Neural cell (in vitro differentiated cells): ENCODE results near the gene CANT1. TPM values are rescaled to one million over a fixed set of nuclear protein-coding genes. Genes with fewer than 3 reads are reported as not detected.

Experiments
- H2AFZ ChIP-seq: fragments of 200-600, 300-800 bp; sonication (generic), shearing (Covaris generic); 2 replicates; pipeline ENCODE4 v1.6.0; 2014; ENCODE audit warnings: low read depth, mild to moderate bottlenecking, antibody characterized with exemption, low read length, moderate library complexity
- H3F3A ChIP-seq: fragments of 200-600 bp; shearing (Covaris generic); 2 replicates; pipeline ENCODE4 v1.6.1; 2016; ENCODE audit warnings: mild to moderate bottlenecking, moderate library complexity, mixed read lengths, antibody characterized with exemption, low read length; ENCODE audit not compliant: insufficient read depth, poor library complexity, severe bottlenecking
- H3K27ac ChIP-seq: fragments of 200-600, 300-800 bp; sonication (generic), shearing (Covaris generic); 2 replicates; pipeline ENCODE4 v1.5.1; 2014; ENCODE audit warnings: mild to moderate bottlenecking, low read length, moderate library complexity
- H3K27me3 ChIP-seq: fragments of 300-800, 200-600 bp; sonication (generic), shearing (Covaris generic); 2 replicates; pipeline ENCODE4 v1.6.0; 2014; ENCODE audit warnings: mild to moderate bottlenecking, low read depth, low read length, moderate library complexity; ENCODE audit not compliant: insufficient read depth
- H3K36me3 ChIP-seq: fragments of 300-800, 200-600 bp; sonication (generic), shearing (Covaris generic); 2 replicates; pipeline ENCODE4 v1.5.1; 2014; ENCODE audit warnings: mild to moderate bottlenecking, antibody characterized with exemption, low read length, moderate library complexity; ENCODE audit not compliant: insufficient read depth
- H3K4me2 ChIP-seq: fragments of 300-800, 200-600 bp; sonication (generic), shearing (Covaris generic); 2 replicates; pipeline ENCODE4 v1.6.0; 2014; ENCODE audit warnings: mild to moderate bottlenecking, low read length
- H3K4me3 ChIP-seq: fragments of 300-800, 200-600 bp; sonication (generic), shearing (Covaris generic); 2 replicates; pipeline ENCODE4 v1.5.1; 2014; ENCODE audit warnings: mild to moderate bottlenecking, low read length, moderate library complexity
- H3K79me2 ChIP-seq: fragments of 200-600 bp; shearing (Covaris generic); replicated peaks from 2 replicates; pipeline ENCODE4 v1.6.0; 2014; ENCODE audit warnings: mild to moderate bottlenecking, low read length, moderate library complexity; ENCODE audit not compliant: insufficient read depth
- H3K9ac ChIP-seq: fragments of 300-800, 200-600 bp; sonication (generic), shearing (Covaris generic); 2 replicates; pipeline ENCODE4 v1.6.1; 2016; ENCODE audit warnings: mild to moderate bottlenecking, low read length, mixed read lengths
- H3K9me2 ChIP-seq: fragments of 200-600 bp; shearing (Covaris generic); 2 replicates; pipeline ENCODE4 v1.6.1; 2016; ENCODE audit warnings: mild to moderate bottlenecking, low read length, mixed read lengths; ENCODE audit not compliant: insufficient read depth
- H3K9me3 ChIP-seq: fragments of 200-600, 300-800 bp; sonication (generic), shearing (Covaris generic); 2 replicates; pipeline ENCODE4 v1.6.1; 2016; ENCODE audit warnings: mild to moderate bottlenecking, mixed run types, low read length, moderate library complexity, mixed read lengths
- H4K20me1 ChIP-seq: fragments of 200-600 bp; shearing (Covaris generic); 2 replicates; pipeline ENCODE4 v1.6.1; 2016; ENCODE audit warnings: mild to moderate bottlenecking, mixed run types; ENCODE audit not compliant: insufficient read depth
- EP300 ChIP-seq: fragments of 450-650 bp; conservative IDR thresholded peaks from 2 replicates; pipeline ENCODE4 v1.6.1; 2014; ENCODE audit warnings: antibody characterized with exemption, mild to moderate bottlenecking, moderate library complexity; ENCODE audit not compliant: poor library complexity, severe bottlenecking
- EZH2 ChIP-seq: fragments of 200-600, 300-800 bp; shearing (Covaris generic), sonication (generic); IDR thresholded peaks from 2 replicates; pipeline ENCODE4 v1.6.1; 2014; ENCODE audit warnings: antibody characterized with exemption, low read length, borderline replicate concordance, mild to moderate bottlenecking; ENCODE audit not compliant: insufficient read depth, poor library complexity, severe bottlenecking
- MXI1 ChIP-seq: fragments of 450-650 bp; conservative IDR thresholded peaks from 2 replicates; pipeline ENCODE4 v1.6.1; 2014; ENCODE audit warnings: antibody characterized with exemption, mild to moderate bottlenecking; ENCODE audit not compliant: poor library complexity, severe bottlenecking
- POLR2AphosphoS5 ChIP-seq: IDR thresholded peaks from 2 replicates; pipeline ENCODE4 v1.6.1; 2012
- RAD21 ChIP-seq: fragments of 450-650 bp; conservative IDR thresholded peaks from 2 replicates; pipeline ENCODE4 v1.6.1; 2014; ENCODE audit warnings: antibody characterized with exemption, mild to moderate bottlenecking, moderate library complexity
- SMC3 ChIP-seq: fragments of 450-650 bp; conservative IDR thresholded peaks from 2 replicates; pipeline ENCODE4 v1.6.1; 2014; ENCODE audit warnings: antibody characterized with exemption, mild to moderate bottlenecking, moderate library complexity; ENCODE audit not compliant: poor library complexity
- TAF1 ChIP-seq: IDR thresholded peaks from 2 replicates; pipeline ENCODE4 v1.6.1; 2012; ENCODE audit warnings: low read depth
- polyA plus RNA-seq: library from polyadenylated mRNA; depleted of rRNA; stranded (reverse); fragments of >200 nt; gene quantifications from 2 replicates; pipeline ENCODE4 v1.2.3, GENCODE V29; 2014
- TF ChIP-seq, protein P1 (sequence below): fragments of 450-650 bp; IDR thresholded peaks from 2 replicates; pipeline ENCODE4 v1.5.1; 2014; ENCODE audit warnings: antibody characterized with exemption, mild to moderate bottlenecking, moderate library complexity; ENCODE audit not compliant: poor library complexity, severe bottlenecking
- TF ChIP-seq, protein P2 (sequence below): IDR thresholded peaks from 2 replicates; pipeline ENCODE4 v1.6.1; 2012; ENCODE audit warnings: borderline replicate concordance

Gene CANT1
- polyA plus RNA-seq, 1 donor from 2014 or later = 17.7 TPM

DNA sequence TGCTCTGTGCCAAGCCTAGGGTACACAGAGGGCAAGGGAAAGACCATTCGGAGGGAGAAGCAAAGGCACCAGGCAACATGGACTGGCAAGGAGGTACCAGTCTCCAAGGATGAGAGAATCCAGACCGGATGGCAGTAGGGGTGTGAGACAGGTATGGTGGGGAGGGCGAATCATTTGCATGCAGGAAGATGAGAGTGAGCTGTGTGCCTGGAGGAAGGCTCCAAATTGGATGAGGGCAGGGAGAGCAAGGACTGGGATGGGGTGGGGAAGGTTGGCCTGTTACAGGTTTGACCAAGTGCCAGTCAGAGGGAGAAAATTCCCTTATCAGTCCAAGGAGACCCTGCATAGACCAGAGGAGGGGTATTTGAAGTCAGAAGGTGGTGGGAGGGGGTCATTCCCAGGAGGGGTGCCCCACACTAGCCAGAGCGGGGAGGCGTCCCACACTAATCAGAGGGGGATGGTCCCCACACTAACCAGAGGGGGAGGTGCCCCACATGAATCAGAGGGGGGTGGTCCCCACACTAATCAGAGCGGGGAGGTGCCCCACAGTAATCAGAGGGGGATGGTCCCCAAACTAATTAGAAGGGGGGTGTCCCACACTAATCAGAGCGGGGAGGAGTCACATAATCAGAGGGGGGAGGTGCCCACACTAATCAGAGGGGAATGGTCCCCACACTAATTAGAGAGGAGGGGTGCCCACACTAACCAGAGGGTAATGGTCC, 737 bp downstream of the CANT1 start:
- H3K9me2 ChIP-seq = no peaks in the 10 kb centered on the region
- H3K27me3 ChIP-seq = no peaks in the 10 kb centered on the region
- no peaks in the 10 kb centered on the region for H3F3A ChIP-seq
- no peaks in the 10 kb centered on the region for H3K36me3 ChIP-seq
- H3K4me3 ChIP-seq = peak overlapping the region; percentile 93
- H3K4me2 ChIP-seq = peak overlapping the region; percentile 69
- H2AFZ ChIP-seq = no peak overlapping the region
- H3K9me3 ChIP-seq = no peaks in the 10 kb centered on the region
- H3K27ac ChIP-seq = no peak overlapping the region
- TF ChIP-seq RAD21 (no peak), SMC3 (no peak), EZH2 (no peak), TAF1 (no peak), MXI1 (no peak), EP300 (no peak), POLR2AphosphoS5 (no peak)
- TF ChIP-seq, protein P1, sequence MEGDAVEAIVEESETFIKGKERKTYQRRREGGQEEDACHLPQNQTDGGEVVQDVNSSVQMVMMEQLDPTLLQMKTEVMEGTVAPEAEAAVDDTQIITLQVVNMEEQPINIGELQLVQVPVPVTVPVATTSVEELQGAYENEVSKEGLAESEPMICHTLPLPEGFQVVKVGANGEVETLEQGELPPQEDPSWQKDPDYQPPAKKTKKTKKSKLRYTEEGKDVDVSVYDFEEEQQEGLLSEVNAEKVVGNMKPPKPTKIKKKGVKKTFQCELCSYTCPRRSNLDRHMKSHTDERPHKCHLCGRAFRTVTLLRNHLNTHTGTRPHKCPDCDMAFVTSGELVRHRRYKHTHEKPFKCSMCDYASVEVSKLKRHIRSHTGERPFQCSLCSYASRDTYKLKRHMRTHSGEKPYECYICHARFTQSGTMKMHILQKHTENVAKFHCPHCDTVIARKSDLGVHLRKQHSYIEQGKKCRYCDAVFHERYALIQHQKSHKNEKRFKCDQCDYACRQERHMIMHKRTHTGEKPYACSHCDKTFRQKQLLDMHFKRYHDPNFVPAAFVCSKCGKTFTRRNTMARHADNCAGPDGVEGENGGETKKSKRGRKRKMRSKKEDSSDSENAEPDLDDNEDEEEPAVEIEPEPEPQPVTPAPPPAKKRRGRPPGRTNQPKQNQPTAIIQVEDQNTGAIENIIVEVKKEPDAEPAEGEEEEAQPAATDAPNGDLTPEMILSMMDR = no peak
- TF ChIP-seq, protein P2, sequence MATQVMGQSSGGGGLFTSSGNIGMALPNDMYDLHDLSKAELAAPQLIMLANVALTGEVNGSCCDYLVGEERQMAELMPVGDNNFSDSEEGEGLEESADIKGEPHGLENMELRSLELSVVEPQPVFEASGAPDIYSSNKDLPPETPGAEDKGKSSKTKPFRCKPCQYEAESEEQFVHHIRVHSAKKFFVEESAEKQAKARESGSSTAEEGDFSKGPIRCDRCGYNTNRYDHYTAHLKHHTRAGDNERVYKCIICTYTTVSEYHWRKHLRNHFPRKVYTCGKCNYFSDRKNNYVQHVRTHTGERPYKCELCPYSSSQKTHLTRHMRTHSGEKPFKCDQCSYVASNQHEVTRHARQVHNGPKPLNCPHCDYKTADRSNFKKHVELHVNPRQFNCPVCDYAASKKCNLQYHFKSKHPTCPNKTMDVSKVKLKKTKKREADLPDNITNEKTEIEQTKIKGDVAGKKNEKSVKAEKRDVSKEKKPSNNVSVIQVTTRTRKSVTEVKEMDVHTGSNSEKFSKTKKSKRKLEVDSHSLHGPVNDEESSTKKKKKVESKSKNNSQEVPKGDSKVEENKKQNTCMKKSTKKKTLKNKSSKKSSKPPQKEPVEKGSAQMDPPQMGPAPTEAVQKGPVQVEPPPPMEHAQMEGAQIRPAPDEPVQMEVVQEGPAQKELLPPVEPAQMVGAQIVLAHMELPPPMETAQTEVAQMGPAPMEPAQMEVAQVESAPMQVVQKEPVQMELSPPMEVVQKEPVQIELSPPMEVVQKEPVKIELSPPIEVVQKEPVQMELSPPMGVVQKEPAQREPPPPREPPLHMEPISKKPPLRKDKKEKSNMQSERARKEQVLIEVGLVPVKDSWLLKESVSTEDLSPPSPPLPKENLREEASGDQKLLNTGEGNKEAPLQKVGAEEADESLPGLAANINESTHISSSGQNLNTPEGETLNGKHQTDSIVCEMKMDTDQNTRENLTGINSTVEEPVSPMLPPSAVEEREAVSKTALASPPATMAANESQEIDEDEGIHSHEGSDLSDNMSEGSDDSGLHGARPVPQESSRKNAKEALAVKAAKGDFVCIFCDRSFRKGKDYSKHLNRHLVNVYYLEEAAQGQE = no peak
- H4K20me1 ChIP-seq = no peaks in the 10 kb centered on the region
- peak overlapping the region; percentile 82 for H3K9ac ChIP-seq
- peaks cover 21% of the 10 kb centered on the region for H3K79me2 ChIP-seq

DNA sequence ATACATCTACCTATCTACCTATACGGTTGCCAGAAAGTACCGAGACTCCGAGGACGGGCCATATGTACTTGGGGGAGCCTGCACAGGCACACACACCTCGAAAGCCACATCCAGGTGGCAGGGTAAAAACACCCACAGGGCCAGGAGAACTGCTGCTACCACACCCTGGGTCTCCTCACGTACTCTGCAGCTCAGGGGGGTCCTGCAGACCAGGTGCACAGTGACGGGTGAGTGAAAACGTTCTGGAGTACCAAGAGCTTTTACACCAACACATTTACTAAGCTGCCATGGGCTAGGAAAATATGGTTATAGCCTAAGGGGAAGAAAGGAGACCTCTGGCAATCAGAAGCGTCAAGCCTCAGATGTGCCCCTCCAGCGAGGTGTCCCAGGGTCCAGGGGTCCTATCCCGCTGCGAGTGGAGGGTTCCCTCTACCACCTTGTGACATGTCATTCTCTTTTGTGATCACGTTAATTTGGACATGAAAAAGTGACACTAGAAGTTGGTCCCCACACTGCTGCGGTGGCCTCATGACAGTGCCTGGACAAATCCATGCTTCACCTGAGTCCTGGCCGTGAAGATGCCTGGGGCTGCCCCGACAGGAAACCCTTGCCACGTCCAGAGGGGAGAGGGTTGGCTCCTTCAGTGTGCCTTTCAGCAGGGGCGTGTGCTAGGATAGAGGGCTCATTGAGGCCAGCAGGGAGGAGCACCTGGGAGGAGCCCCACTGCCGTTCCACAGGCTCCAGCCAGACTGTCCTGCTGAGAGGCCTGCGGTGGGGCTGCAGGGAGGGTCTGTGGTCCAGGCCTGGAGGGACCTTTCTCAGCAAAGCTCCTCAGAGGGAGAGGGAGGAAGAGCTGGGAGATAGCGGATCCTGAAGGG, 1.8 kb downstream of the CANT1 start:
- TF ChIP-seq EZH2 (no peak), RAD21 (no peak)
- Histone ChIP-seq H3K4me3 (peak overlapping the region; percentile 93), H4K20me1 (no peaks in the 10 kb centered on the region), H3K27me3 (no peaks in the 10 kb centered on the region), H3K79me2 (peaks cover 21% of the 10 kb centered on the region), H3K4me2 (no peak overlapping the region), H3K9me2 (no peaks in the 10 kb centered on the region), H3K9me3 (no peaks in the 10 kb centered on the region), H3K27ac (no peak overlapping the region), H3K36me3 (no peaks in the 10 kb centered on the region), H3F3A (no peaks in the 10 kb centered on the region), H3K9ac (no peak overlapping the region), H2AFZ (no peak overlapping the region)
